HG03521 (cell line): ENCODE measurements around the gene NBAS.

Experiments
- ATAC-seq: cut with Tn5 transposase; IDR thresholded peaks from one replicate; pipeline ENCODE4 v1.9.1; 2021; ENCODE audit warnings: mild to moderate bottlenecking, moderate library complexity; ENCODE audit not compliant: unreplicated experiment

NBAS gene

GRCh38 chr2:15591692-15592463 is 30.7 kb upstream of the NBAS start, which contains the start of gene DDX1:
Gene DDX1, plus strand, starts transcription at chr2:15591868. Its CDS starts 66 bp downstream, at chr2:15591934.
- ATAC-seq: peak; percentile 97

- no peak for ATAC-seq
Observed at GRCh38 chr2:15591373-15591691, 30.2 kb upstream of the NBAS start.

GRCh38 chr2:15588329-15588919 is 27.3 kb upstream of the NBAS start:
- ATAC-seq: no peak

GRCh38 chr2:15584767-15585469 is 23.8 kb upstream of the NBAS start:
- no peak for ATAC-seq

- ATAC-seq: no peak
Observed at GRCh38 chr2:15584316-15584715, 23.2 kb upstream of the NBAS start.

GRCh38 chr2:15583826-15584225 is 22.7 kb upstream of the NBAS start:
- no peak for ATAC-seq

GRCh38 chr2:15582710-15583357 is 21.7 kb upstream of the NBAS start:
- ATAC-seq: no peak

- no peak for ATAC-seq
Observed at GRCh38 chr2:15580451-15580850, 19.3 kb upstream of the NBAS start.

- no peak for ATAC-seq
Observed at GRCh38 chr2:15579641-15580040, 18.5 kb upstream of the NBAS start.

GRCh38 chr2:15577071-15577735 is 16.1 kb upstream of the NBAS start:
- ATAC-seq: peak; percentile 95

GRCh38 chr2:15571729-15572128 is 10.6 kb upstream of the NBAS start:
- ATAC-seq: no peak

- no peak for ATAC-seq
Observed at GRCh38 chr2:15570104-15570503, 9.0 kb upstream of the NBAS start.

- no peak for ATAC-seq
Observed at GRCh38 chr2:15568874-15569273, 7.7 kb upstream of the NBAS start.

- no peak for ATAC-seq
Observed at GRCh38 chr2:15566912-15567311, 5.8 kb upstream of the NBAS start.

GRCh38 chr2:15565994-15566671 is 5.0 kb upstream of the NBAS start:
- ATAC-seq: no peak

GRCh38 chr2:15565392-15565791 is 4.3 kb upstream of the NBAS start:
- no peak for ATAC-seq

- ATAC-seq: no peak
Observed at GRCh38 chr2:15563227-15564100, 2.3 kb upstream of the NBAS start.

- ATAC-seq: no peak
Observed at GRCh38 chr2:15562354-15563031, 1.4 kb upstream of the NBAS start.
